LNCAP (cell line): ENCODE measurements around the gene USP7.

ENCODE experiments used
- TF ChIP-seq, protein P1 (sequence below): fragments of 450-650 bp; IDR thresholded peaks from 2 replicates; pipeline ENCODE4 v1.5.1; 2017; ENCODE audit warnings: mild to moderate bottlenecking

USP7 gene

DNA sequence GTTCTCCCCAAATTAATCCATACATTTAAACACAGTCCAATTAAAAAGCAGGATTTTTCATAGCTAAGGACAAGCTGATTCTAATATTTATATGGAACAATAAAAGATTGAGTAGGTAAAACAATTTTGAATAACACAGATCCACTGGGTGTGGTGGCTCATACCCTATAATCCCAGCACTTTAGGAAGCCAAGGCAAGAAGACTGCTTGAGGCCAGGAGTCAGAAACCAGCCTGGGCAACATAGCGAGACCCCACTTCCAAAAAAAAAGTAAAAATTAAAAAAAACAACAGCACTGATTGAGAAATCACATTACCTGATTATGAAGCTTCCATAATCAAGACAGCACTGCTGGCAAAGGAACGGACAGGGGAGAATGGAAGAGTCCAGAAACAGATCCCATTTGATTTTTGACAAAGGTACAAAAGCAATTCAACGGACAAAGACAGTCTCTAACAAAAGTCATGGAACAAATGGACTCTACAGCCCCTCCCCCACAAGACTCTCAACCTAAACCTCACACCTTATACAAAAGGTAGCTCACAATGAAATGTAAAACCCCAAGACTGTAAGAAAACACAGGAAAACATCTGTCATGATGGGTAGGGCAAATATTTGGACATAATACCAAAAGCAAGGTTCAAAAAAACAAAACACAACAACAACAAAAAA is 17.9 kb downstream of the USP7 start:
- TF ChIP-seq, protein P1, sequence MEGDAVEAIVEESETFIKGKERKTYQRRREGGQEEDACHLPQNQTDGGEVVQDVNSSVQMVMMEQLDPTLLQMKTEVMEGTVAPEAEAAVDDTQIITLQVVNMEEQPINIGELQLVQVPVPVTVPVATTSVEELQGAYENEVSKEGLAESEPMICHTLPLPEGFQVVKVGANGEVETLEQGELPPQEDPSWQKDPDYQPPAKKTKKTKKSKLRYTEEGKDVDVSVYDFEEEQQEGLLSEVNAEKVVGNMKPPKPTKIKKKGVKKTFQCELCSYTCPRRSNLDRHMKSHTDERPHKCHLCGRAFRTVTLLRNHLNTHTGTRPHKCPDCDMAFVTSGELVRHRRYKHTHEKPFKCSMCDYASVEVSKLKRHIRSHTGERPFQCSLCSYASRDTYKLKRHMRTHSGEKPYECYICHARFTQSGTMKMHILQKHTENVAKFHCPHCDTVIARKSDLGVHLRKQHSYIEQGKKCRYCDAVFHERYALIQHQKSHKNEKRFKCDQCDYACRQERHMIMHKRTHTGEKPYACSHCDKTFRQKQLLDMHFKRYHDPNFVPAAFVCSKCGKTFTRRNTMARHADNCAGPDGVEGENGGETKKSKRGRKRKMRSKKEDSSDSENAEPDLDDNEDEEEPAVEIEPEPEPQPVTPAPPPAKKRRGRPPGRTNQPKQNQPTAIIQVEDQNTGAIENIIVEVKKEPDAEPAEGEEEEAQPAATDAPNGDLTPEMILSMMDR, result no peak

DNA sequence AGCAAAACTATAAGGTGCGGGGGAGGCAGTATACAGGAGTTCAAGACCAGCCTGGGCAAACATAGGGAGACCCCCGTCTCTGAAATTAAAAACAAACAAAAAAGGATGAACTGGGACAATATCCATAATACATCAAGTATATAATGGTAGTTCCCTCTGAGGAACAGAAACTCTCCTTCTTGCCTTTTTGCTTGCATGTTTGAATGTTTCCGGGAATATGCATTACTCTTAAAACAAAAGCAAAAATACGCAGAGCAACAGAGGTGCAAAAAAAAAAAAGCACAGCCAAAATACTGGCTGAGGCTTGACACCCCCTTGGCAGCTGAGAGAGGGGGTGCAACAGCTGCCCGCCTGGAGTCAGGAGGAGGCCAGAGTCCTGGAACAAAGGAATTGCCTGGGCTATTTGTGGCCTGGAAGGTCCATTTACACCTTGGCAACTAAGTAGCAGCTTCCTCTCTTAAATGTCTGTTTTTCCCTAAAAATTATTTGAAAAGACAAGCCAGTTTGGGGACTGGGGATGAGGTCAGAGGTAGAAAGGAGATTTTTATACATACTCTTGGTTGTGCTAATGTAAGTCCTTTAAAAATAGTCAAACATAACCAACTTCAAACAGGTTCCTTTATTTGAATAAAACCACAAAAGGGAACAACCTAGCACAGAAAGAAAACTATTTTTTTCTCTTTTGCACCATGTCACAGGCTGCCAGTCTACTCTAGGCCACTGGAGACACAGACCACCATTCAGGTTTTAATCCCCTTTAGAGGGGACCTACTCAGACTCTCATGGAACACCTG is 19.5 kb downstream of the USP7 start:
- TF ChIP-seq, protein P1, result no peak

DNA sequence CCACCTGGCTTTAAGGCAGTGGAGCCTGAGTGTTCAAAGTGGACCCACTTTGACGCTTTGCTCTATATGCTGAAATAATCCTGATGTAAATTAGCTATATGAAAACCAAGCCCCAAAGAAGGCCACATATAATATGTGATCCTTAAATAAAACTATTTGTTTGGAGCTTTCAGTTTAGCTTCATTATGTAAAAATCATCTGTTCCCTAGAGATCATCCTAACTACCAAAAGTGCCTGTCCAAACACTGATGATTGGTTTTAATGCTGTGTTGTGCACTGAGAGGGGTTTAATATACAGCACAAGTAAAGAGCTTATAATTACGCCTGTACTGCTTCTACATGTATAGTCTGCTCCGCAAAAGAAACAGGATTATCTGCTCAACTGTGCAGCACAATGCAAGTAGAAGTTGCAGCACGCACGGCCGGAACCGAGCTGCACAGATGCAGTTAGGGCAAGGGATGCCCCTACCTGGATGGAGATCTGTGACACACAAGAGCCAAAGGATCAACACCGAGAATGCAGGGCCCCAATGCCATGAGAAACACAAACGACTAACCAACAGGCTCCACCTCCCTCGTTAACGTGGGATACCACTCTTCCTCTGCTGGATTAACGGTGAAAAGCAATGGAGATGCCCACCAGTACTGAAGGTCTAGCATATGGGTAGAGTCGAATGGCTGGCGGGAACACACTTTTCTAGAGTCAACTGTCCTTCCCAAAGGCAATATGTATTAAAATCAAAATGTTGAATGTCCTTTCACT is 20.5 kb downstream of the USP7 start:
- TF ChIP-seq, protein P1, result no peak

DNA sequence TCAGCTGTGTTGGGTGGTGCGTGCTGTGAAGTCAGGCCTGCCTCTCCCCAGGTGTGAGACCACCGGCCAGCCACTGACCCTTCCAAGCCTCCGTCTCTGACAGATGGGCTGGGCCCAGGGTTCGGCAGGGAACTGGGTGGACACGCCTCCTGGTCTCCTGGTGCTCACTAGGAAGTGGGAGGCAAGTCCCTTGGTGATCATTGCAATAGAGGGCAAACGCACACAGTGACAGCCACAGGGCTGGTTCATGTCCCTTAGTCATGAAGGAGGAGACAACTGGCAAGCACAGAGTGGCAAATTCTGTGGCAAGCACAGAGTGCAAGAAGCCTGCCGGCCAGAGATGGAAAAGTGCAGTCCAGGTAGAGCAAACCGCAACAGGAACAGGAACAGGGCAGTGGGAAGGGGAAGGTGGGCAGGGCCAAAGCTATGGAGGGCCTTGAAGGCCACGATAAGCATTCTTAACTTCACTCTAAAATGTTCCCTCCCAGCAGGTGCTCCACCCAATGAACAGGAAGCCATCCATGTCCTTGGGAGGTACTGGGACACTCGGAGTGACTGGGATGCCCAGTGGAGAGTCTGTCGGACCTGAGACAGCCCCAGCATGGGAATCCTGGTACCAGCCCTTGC is 21.9 kb downstream of the USP7 start:
- TF ChIP-seq, protein P1, result no peak

DNA sequence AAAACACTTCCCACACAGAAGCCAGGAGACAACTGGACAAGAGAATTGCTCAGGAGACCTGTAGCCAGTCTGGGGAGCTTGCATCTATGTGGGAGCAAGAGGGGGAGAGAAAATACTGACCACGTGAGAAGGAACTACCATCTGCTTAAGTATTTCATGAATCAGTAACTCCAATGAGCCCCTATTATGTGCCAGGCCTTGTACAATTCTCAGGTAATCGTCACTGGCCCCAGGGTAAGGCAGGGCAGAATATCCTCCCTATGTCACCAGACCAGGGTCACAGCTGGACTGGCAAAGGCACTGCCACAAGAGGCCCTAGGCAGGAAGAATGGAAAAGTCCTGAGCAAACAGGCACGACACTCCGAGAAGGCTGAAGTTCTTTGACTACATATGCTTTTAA is 25.9 kb downstream of the USP7 start:
- TF ChIP-seq, protein P1, result no peak

DNA sequence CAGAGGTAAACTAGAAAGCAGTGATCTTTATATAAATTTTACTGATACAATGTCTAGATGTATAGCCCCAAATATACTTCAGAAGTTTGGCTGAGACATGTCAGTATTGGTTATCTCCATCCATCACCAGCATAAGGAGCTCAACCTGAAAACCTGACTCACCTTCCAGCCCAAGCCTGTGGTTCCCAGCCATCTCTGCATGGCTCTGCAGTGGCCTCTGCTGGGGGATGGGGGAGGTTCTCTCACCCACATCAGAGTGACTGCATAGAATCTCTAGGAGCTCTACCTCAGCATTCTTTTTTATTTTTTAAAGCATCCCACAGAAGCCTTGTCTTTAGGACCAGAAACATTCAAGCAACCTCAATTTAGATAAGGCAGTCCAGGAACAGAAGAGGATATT is 27.3 kb downstream of the USP7 start:
- TF ChIP-seq, protein P1, result peak; percentile 56

DNA sequence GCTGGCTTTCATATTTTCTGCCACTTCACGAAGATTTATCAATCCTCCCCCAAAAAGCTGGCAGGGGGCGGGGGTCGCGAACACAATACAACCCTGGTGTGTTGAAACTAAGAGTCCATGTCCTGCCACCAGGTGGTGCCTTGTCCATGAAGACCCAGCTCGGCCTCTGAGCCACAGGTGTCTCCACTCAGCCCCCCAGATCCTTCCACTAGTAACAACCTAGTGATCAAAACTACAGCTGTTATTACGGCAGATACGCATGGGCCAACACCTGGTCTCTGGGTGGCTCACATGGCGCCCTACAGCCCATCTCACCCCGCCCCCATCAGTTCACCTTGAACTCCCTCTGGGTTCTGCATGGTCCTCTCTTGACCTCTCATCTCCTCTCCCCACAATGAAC is 27.7 kb downstream of the USP7 start:
- TF ChIP-seq, protein P1, result no peak
